ENCODE results near the gene ZGPAT. TPM values are rescaled to one million over a fixed set of nuclear protein-coding genes. Genes with fewer than 3 reads are reported as not detected.

Gene ZGPAT
- total and polyA plus RNA-seq, 2 donors: 11.0 to 30.7 TPM

DNA sequence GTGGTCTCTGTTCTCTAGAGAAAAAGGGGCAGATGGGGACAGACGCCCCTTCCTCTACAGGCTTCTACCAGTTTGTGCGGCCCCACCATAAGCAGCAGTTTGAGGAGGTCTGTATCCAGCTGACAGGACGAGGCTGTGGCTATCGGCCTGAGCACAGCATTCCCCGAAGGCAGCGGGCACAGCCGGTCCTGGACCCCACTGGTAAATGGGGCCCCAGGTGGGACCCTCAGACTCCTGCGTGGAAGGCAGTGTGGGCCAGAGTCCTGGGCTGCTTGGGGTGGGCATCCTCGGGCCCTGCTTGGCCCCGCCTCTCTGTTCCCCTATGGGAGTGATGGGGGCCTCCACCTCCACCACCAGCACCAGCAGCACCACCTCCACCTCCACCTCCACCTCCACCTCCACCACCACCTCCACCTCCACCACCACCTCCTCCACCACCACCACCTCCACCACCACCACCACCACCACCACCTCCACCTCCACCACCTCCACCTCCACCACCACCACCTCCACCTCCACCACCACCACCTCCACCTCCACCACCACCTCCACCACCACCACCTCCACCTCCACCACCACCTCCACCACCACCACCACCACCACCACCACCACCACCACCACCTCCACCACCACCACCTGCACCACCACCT is 14.6 kb upstream of the ZGPAT start:
- no peak overlapping the region for H3K4me3 ChIP-seq (ENCODE audit: low read depth, low read length)
- H3K27ac ChIP-seq (ENCODE audit: low read depth): no peak overlapping the region
- H3K4me1 ChIP-seq (ENCODE audit: insufficient read depth): no peaks in the 10 kb centered on the region
- 78% methylated on average over 10 of the region's 10 CpGs for WGBS
- no peak for DNase-seq (ENCODE audit: extremely low spot score)
- H3K36me3 ChIP-seq (ENCODE audit: insufficient read depth): no peaks in the 10 kb centered on the region

DNA sequence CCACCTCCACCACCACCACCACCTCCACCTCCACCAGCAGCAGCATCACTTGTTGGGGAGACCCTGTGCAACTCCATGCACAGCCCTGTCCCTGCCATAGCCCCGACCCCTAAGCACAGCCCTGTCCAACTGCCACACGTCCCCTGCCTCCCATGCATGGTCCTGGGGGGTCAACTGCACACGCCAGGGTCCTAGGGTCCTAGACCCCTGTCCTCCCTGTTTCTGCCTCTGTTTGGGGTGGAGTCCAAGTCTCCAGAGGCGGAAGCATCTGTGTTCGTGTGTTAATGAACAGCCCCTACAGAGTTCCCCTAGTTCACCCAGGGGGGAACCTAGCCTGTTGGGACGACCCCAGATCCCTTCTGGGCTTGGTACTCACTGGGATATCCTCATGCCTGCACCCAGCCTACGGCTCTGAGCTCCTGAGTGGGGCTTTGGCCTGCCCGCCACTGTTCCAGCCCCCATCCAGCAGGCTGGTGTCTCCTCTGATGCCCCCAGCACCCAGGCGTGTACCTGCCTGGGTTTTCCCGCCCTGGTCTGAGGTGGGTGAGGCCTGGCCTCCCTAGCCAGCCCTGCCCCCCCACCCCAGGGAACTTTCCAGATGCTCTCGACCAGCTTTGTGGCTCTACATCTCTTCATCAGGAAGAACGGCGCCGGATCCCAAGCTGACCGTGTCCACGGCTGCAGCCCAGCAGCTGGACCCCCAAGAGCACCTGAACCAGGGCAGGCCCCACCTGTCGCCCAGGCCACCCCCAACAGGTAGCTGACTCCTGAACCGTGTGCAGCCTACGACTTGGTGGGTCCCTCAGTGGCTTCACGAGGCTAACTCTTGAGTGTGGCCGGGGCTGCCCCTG is 13.9 kb upstream of the ZGPAT start:
- Histone ChIP-seq H3K36me3 (ENCODE audit: insufficient read depth) (no peaks in the 10 kb centered on the region), H3K27ac (ENCODE audit: low read depth) (no peak overlapping the region), H3K4me1 (ENCODE audit: insufficient read depth) (no peaks in the 10 kb centered on the region), H3K4me3 (ENCODE audit: low read depth, low read length) (no peak overlapping the region)
- no peak for DNase-seq (ENCODE audit: extremely low spot score)
- WGBS: 92% methylated on average over 21 of the region's 21 CpGs

DNA sequence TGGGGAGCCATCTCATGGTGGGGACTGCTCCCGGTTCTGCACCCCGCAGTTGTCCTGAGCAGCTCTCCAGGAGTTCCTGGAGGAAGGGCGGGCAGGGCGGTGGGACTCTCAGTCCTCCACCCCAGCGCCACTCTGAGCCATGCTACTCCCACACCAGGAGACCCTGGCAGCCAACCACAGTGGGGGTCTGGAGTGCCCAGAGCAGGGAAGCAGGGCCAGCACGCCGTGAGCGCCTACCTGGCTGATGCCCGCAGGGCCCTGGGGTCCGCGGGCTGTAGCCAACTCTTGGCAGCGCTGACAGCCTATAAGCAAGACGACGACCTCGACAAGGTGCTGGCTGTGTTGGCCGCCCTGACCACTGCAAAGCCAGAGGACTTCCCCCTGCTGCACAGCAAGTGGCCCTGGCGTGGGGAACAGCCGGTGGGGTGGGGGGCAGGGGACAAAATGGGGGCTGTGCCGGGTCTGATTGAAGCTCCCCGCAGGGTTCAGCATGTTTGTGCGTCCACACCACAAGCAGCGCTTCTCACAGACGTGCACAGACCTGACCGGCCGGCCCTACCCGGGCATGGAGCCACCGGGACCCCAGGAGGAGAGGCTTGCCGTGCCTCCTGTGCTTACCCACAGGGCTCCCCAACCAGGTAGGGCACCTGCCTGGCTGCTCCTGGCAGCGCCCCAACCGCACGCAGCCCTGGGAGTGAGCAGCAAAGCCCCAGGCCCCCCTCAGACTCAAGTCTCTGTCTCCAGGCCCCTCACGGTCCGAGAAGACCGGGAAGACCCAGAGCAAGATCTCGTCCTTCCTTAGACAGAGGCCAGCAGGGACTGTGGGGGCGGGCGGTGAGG is 13.0 kb upstream of the ZGPAT start:
- H3K4me1 ChIP-seq (ENCODE audit: insufficient read depth): no peaks in the 10 kb centered on the region
- no peak overlapping the region for H3K27ac ChIP-seq (ENCODE audit: low read depth)
- H3K36me3 ChIP-seq (ENCODE audit: insufficient read depth): no peaks in the 10 kb centered on the region
- no peak overlapping the region for H3K4me3 ChIP-seq (ENCODE audit: low read depth, low read length)
- 88% methylated on average over 37 of the region's 37 CpGs for WGBS
- DNase-seq (ENCODE audit: extremely low spot score): no peak

DNA sequence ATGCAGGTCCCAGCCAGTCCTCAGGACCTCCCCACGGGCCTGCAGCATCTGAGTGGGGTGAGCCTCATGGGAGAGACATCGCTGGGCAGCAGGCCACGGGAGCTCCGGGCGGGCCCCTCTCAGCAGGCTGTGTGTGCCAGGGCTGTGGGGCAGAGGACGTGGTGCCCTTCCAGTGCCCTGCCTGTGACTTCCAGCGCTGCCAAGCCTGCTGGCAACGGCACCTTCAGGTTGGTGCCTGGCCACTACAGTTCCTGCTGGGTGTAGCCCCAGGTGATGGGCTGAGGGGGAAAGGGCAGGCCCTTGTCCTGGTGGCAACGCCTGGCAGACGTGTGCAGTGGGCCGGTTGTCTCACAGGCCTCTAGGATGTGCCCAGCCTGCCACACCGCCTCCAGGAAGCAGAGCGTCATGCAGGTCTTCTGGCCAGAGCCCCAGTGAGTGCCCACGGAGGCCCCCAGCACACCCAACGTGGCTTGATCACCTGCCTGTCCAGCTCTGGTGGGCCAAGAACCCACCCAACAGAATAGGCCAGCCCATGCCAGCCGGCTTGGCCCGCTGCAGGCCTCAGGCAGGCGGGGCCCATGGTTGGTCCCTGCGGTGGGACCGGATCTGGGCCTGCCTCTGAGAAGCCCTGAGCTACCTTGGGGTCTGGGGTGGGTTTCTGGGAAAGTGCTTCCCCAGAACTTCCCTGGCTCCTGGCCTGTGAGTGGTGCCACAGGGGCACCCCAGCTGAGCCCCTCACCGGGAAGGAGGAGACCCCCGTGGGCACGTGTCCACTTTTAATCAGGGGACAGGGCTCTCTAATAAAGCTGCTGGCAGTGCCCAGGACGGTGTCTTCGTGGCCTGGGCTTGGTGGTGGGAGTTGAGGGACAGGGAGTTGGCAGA is 12.2 kb upstream of the ZGPAT start:
- DNase-seq (ENCODE audit: extremely low spot score): no peak
- Histone ChIP-seq H3K4me1 (ENCODE audit: insufficient read depth) (no peaks in the 10 kb centered on the region), H3K27ac (ENCODE audit: low read depth) (no peak overlapping the region), H3K36me3 (ENCODE audit: insufficient read depth) (no peaks in the 10 kb centered on the region), H3K4me3 (ENCODE audit: low read depth, low read length) (no peak overlapping the region)
- 80% methylated on average over 25 of the region's 25 CpGs for WGBS

DNA sequence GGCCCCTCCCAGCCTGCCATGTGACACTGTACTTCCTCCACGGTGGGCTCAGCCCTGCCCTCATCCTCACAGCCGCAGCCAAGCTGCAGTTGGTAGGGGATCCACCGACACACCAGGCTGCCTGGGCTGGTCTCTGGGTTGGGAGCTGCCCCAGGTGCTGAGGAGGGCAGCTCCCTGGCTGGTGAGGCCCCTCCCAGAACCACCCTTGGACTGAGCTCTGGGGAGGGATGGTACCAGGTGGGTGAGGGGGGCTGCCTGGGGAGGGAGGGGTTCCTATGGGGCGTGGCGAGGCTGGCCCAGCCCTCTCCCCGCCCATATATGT is 11.6 kb upstream of the ZGPAT start:
- WGBS: 35% methylated on average over 6 of the region's 6 CpGs
- no peak for DNase-seq (ENCODE audit: extremely low spot score)
- no peak overlapping the region for H3K27ac ChIP-seq (ENCODE audit: low read depth)
- no peak overlapping the region for H3K4me3 ChIP-seq (ENCODE audit: low read depth, low read length)
- H3K4me1 ChIP-seq (ENCODE audit: insufficient read depth): no peaks in the 10 kb centered on the region
- no peaks in the 10 kb centered on the region for H3K36me3 ChIP-seq (ENCODE audit: insufficient read depth)

DNA sequence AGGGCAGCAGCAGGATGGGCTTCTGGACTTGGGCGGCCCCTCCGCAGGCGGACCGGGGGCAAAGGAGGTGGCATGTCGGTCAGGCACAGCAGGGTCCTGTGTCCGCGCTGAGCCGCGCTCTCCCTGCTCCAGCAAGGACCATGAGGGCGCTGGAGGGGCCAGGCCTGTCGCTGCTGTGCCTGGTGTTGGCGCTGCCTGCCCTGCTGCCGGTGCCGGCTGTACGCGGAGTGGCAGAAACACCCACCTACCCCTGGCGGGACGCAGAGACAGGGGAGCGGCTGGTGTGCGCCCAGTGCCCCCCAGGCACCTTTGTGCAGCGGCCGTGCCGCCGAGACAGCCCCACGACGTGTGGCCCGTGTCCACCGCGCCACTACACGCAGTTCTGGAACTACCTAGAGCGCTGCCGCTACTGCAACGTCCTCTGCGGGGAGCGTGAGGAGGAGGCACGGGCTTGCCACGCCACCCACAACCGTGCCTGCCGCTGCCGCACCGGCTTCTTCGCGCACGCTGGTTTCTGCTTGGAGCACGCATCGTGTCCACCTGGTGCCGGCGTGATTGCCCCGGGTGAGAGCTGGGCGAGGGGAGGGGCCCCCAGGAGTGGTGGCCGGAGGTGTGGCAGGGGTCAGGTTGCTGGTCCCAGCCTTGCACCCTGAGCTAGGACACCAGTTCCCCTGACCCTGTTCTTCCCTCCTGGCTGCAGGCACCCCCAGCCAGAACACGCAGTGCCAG is 11.0 kb upstream of the ZGPAT start, which contains the start of gene TNFRSF6B:
Gene TNFRSF6B, plus strand, starts transcription at position 25 of the 729 bp plus-strand sequence. Its CDS starts 116 bp downstream, at position 141.
- no peak within 1 kb of the TSS for H3K27ac ChIP-seq (ENCODE audit: low read depth)

DNA sequence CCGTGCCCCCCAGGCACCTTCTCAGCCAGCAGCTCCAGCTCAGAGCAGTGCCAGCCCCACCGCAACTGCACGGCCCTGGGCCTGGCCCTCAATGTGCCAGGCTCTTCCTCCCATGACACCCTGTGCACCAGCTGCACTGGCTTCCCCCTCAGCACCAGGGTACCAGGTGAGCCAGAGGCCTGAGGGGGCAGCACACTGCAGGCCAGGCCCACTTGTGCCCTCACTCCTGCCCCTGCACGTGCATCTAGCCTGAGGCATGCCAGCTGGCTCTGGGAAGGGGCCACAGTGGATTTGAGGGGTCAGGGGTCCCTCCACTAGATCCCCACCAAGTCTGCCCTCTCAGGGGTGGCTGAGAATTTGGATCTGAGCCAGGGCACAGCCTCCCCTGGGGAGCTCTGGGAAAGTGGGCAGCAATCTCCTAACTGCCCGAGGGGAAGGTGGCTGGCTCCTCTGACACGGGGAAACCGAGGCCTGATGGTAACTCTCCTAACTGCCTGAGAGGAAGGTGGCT is 10.4 kb upstream of the ZGPAT start:
- no peak for DNase-seq (ENCODE audit: extremely low spot score)
- 62% methylated on average over 7 of the region's 7 CpGs for WGBS
- H3K4me3 ChIP-seq (ENCODE audit: low read depth, low read length): no peak overlapping the region
- no peaks in the 10 kb centered on the region for H3K36me3 ChIP-seq (ENCODE audit: insufficient read depth)
- H3K27ac ChIP-seq (ENCODE audit: low read depth): no peak overlapping the region
- H3K4me1 ChIP-seq (ENCODE audit: insufficient read depth): no peaks in the 10 kb centered on the region

More for the DNA sequence above, 11.0 kb upstream of the ZGPAT start, which contains the start of gene TNFRSF6B:
- 17% methylated on average over 52 of the region's 52 CpGs for WGBS
- DNase-seq (ENCODE audit: extremely low spot score): no peak
- Histone ChIP-seq H3K4me3 (ENCODE audit: low read depth, low read length) (no peak within 1 kb of the TSS), H3K4me1 (ENCODE audit: insufficient read depth) (no peaks in the 10 kb centered on the region), H3K36me3 (ENCODE audit: insufficient read depth) (no peaks in the 10 kb centered on the region)

DNA sequence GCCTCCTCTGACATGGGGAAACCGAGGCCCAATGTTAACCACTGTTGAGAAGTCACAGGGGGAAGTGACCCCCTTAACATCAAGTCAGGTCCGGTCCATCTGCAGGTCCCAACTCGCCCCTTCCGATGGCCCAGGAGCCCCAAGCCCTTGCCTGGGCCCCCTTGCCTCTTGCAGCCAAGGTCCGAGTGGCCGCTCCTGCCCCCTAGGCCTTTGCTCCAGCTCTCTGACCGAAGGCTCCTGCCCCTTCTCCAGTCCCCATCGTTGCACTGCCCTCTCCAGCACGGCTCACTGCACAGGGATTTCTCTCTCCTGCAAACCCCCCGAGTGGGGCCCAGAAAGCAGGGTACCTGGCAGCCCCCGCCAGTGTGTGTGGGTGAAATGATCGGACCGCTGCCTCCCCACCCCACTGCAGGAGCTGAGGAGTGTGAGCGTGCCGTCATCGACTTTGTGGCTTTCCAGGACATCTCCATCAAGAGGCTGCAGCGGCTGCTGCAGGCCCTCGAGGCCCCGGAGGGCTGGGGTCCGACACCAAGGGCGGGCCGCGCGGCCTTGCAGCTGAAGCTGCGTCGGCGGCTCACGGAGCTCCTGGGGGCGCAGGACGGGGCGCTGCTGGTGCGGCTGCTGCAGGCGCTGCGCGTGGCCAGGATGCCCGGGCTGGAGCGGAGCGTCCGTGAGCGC is 9.8 kb upstream of the ZGPAT start:
- DNase-seq (ENCODE audit: extremely low spot score): no peak
- 85% methylated on average over 40 of the region's 40 CpGs for WGBS
- Histone ChIP-seq H3K27ac (ENCODE audit: low read depth) (no peak overlapping the region), H3K4me1 (ENCODE audit: insufficient read depth) (no peaks in the 10 kb centered on the region), H3K4me3 (ENCODE audit: low read depth, low read length) (no peak overlapping the region), H3K36me3 (ENCODE audit: insufficient read depth) (no peaks in the 10 kb centered on the region)

DNA sequence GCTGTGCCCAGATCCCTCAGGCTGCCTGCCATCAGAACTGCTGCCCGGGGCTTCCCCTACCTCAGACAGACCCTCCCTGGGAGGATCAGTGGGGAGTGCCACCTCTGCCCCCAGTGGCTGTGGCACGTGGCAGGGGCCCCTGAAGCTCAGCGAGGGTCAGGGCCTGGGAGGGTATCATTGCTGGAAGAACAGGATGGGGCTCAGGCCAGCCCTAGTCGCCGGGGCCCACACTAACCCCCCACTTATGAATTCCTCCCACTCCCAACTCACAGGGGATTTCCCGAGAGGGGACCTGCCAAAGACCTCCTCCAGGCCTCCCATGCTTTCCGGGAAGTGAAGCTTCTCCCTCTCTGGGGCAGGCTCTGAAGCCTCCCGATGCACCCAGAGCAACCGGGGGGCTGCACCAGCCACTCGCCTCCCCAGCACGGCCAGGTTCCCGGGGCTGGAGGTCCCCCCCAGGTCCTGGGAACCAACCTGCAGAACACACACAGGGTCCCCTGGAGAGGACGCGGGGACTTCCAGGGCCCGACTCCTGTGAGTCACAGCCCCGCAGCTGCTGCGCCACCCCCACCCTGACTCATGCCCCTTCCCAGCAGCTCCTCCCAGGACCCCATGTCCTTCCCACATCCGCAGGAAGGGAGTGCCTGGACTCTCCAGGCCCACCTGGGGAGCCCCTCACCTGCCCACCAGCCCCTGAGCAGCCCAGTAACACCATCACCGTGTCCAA is 8.9 kb upstream of the ZGPAT start:
- H3K27ac ChIP-seq (ENCODE audit: low read depth): no peak overlapping the region
- H3K4me1 ChIP-seq (ENCODE audit: insufficient read depth): no peaks in the 10 kb centered on the region
- no peak for DNase-seq (ENCODE audit: extremely low spot score)
- H3K36me3 ChIP-seq (ENCODE audit: insufficient read depth): no peaks in the 10 kb centered on the region
- H3K4me3 ChIP-seq (ENCODE audit: low read depth, low read length): no peak overlapping the region
- WGBS: 54% methylated on average over 19 of the region's 19 CpGs

DNA sequence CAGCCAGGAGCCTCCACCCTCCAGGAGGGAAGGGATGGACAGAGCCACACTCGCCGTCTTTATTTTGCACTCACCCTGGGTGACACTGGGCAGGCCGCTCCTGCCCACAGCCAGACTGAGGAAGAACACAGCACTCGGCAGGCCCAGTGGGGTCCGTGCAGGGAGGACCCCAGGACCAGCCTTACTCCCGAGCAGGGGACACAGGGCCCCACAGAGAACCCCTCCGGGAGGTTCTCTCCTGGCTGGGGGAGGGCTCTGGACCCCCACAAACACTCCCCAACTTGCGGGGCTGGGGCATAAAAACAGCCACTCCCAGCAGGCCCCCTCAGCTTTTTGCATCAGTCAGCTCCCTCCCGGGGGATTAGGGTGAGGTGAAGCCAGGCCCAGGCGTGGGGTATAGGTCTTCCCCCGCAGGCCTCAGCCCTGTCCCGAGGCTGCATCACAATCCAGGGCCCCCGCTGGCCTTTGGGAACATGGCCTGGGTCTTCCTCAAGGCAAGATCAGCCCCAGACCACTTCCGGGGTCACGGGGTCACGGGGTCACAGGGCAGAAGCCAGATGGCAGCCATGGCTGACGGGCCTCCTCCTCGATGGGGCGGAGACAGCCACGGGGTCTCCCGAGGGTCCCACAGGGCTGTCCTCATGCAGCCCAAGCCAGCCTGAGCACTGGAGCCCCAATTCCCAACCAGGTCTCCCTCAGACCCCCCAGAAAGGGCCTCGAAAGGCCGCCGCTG is 8.2 kb upstream of the ZGPAT start:
- Histone ChIP-seq H3K36me3 (ENCODE audit: insufficient read depth) (no peaks in the 10 kb centered on the region), H3K4me3 (ENCODE audit: low read depth, low read length) (no peak overlapping the region), H3K27ac (ENCODE audit: low read depth) (no peak overlapping the region), H3K4me1 (ENCODE audit: insufficient read depth) (no peaks in the 10 kb centered on the region)
- no peak for DNase-seq (ENCODE audit: extremely low spot score)
- WGBS: 78% methylated on average over 24 of the region's 24 CpGs
